ENCODE data around the gene EVA1A.

DNA sequence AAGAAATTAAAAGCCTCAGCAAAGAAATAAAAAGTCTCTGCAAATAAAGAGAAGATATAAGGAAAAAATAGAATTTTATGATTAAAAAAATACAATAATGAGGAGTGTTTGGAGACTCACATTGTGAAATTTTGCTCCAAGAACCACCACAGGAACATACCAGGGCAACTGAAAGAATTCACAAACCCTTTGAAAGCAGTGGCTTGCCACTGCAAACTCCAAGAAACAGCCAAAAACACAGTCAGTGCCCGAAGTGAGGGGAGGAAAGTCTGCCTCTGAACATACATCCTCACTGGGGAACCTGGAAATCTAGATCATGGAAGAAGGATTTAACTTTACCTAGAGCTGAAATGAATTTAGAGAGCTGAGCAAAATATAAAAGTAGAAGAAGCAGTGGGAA is 33.1 kb downstream of the EVA1A start:
- TF ChIP-seq POLR2AphosphoS5 (IDR thresholded peaks at IDR 0.05; ENCODE audit: low read depth, low read length), result no peak
- TF ChIP-seq TAF1 (IDR thresholded peaks at IDR 0.05; ENCODE audit: borderline replicate concordance, low read depth, low read length), result no peak

All from GM12892 (cell line).